ENCODE results near the gene SNX10. TPM values are rescaled to one million over a fixed set of nuclear protein-coding genes. Genes with fewer than 3 reads are reported as not detected.

SNX10 gene
- total RNA-seq, 4 donors from 2014 or later = 1.9 to 6.9 (median 4.0) TPM

DNA sequence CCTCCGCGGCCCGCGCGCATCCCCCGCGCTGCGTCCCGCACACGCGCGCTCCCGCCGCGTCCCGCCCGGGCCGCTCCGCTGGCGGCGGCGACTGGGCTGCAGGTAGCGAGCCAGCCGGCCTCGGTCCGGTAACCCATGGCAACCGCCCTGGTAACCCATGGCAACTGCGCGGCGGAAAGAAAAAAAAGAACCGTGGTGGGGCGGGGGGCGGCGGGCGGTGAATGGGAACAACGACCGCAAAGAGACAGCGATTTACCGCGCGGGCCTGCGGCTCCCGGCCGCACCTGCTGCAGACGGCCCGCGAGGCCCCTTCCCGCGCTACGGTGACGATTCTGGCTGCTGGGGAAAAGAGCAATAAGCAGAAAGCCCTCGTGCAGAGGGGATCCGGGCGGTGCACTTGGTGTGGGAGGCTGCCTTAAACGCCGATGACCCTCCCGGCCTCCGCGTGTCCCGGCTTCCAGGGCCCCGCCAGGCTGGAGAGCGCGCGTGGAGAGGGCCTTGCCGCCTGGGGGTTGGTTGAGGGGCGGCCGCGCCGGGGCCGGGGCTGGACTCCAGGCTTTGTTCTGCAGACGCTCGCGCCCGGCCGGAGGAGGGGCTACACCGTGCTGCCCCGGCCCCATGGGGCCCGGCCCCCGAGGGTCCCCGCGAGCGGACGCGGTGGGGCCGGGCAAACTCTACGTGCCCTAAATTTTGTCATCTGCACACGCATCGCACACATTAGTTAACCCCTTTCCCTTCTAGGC, 84.7 kb downstream of the SNX10 start:
- ATAC-seq = peak; percentile 58
- no peaks in the 10 kb centered on the region for H3K9me3 ChIP-seq
- peak overlapping the region in 3 of 4 donors; percentile 8 to 39 (median 23) for H3K27ac ChIP-seq
- no peak for TF ChIP-seq POLR2A (IDR thresholded peaks at IDR 0.05)
- TF ChIP-seq, protein P1, sequence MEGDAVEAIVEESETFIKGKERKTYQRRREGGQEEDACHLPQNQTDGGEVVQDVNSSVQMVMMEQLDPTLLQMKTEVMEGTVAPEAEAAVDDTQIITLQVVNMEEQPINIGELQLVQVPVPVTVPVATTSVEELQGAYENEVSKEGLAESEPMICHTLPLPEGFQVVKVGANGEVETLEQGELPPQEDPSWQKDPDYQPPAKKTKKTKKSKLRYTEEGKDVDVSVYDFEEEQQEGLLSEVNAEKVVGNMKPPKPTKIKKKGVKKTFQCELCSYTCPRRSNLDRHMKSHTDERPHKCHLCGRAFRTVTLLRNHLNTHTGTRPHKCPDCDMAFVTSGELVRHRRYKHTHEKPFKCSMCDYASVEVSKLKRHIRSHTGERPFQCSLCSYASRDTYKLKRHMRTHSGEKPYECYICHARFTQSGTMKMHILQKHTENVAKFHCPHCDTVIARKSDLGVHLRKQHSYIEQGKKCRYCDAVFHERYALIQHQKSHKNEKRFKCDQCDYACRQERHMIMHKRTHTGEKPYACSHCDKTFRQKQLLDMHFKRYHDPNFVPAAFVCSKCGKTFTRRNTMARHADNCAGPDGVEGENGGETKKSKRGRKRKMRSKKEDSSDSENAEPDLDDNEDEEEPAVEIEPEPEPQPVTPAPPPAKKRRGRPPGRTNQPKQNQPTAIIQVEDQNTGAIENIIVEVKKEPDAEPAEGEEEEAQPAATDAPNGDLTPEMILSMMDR (IDR thresholded peaks at IDR 0.05) = no peak
- no peak for TF ChIP-seq POLR2AphosphoS5 (IDR thresholded peaks at IDR 0.05)
- no peak for TF ChIP-seq EP300 (IDR thresholded peaks at IDR 0.05)
- peaks cover 98% of the 10 kb centered on the region for H3K27me3 ChIP-seq
- peaks cover 0 to 22% (median 6%) of the 10 kb centered on the region in 3 donors for H3K4me1 ChIP-seq
- 5% methylated on average over 21 of the region's 88 CpGs; no CpG with 5 or more reads in 1 of the 2 donors for WGBS, 2 donors (ENCODE audit: low coverage in 1 of 2)
- peak overlapping the region in 1 of 2 donors; percentile 46 for H3K4me3 ChIP-seq
- H3K36me3 ChIP-seq = no peaks in the 10 kb centered on the region

DNA sequence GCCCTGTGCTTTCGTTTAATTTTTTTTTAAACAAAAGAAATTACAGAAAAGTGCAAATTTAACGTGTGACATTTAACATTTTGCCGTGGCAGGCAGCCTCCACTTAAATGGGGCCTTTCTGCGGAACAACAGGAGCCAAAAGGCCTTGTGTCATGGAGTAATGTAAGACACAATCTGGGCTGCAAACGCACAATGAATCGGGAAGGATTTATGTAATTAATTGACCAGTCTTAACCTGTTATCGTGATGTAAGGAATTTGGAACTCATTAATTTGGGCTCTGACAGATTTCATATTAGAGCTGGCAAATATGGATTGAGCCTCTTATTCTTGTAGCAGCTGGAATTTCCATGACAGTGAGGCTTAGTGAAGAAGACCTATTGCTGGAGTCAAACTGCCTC, 86.4 kb downstream of the SNX10 start:
- no peaks in the 10 kb centered on the region for H3K9me3 ChIP-seq
- no peaks in the 10 kb centered on the region for H3K36me3 ChIP-seq
- H3K27me3 ChIP-seq = peaks cover 96% of the 10 kb centered on the region
- WGBS, 2 donors (ENCODE audit: low coverage in 1 of 2) = 73 to 85% methylated on average over 3 to 7 of the region's 7 CpGs
- no peak overlapping the region for H3K4me3 ChIP-seq
- H3K27ac ChIP-seq = no peak overlapping the region
- no peak for ATAC-seq
- H3K4me1 ChIP-seq = peaks cover 0 to 22% (median 6%) of the 10 kb centered on the region in 3 donors
- TF ChIP-seq EP300 (IDR thresholded peaks at IDR 0.05) (no peak), POLR2AphosphoS5 (IDR thresholded peaks at IDR 0.05) (no peak), POLR2A (IDR thresholded peaks at IDR 0.05) (no peak)
- TF ChIP-seq, protein P1 (IDR thresholded peaks at IDR 0.05) = no peak

DNA sequence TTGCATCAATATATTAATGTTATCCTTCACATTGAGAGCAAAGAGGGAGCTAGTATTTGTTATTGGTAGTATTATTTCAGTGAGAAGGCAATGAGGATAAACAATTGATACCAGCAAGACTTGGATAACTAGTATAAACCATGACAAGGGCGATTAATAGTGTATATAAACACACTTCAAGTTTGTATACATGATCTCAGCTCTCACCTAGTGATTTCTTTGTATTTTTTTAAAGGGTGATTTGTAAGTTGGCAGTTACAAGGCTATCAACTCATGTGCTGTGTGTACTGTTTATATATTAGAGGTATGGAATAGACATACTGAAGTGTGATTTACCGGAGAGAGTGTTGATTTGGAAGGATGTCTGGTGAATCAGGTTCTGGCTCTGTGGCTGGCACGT, 88.0 kb downstream of the SNX10 start:
- peaks cover 96% of the 10 kb centered on the region for H3K27me3 ChIP-seq
- 20 to 25% methylated on average over 3 of the region's 3 CpGs for WGBS, 2 donors (ENCODE audit: low coverage in 1 of 2)
- no peak for ATAC-seq
- H3K27ac ChIP-seq = no peak overlapping the region
- H3K4me3 ChIP-seq = no peak overlapping the region
- peaks cover 0 to 22% (median 6%) of the 10 kb centered on the region in 3 donors for H3K4me1 ChIP-seq
- no peak for TF ChIP-seq POLR2A (IDR thresholded peaks at IDR 0.05)
- no peak for TF ChIP-seq POLR2AphosphoS5 (IDR thresholded peaks at IDR 0.05)
- no peak for TF ChIP-seq EP300 (IDR thresholded peaks at IDR 0.05)
- TF ChIP-seq, protein P1 (IDR thresholded peaks at IDR 0.05) = no peak
- no peaks in the 10 kb centered on the region for H3K9me3 ChIP-seq
- H3K36me3 ChIP-seq = no peaks in the 10 kb centered on the region

DNA sequence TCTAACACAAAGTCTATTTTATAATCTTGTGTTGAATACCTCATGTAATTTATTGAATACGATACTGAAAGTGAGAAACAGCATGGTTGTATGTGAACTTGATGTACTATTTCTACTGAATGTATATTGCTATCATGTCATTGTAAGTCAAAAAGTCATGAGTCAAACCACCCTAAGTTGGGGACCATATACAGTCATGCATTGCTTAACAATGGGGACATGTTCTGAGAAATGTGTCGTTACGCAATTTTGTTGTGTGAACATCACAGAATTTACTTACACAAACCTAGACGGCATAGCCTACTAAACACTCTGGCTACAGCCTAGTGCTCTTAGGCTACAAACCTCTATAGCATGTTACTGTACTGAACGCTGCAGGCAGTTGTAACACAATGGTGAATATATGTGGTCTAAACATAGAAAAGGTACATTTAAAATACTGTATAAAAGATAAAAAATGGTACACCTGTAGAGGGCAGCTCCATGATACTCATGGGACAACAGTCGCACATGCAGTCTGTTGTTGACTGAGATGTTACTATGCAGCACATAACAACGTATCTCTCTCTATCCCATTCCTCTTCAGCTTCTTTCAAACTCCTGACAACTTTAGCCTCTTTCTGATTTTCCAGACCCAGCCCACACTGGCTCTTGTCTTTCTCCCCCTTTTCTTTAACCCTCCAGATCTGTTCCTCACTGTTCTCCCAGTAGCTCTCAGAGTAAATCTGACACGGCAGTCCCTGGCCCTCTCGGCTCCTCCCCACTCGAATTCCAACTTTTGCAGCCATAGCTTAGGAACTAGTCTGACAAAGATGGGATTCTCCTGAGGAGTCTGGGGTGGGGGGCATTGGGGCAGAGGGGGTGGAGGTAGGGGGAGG, 90.1 kb downstream of the SNX10 start:
- 82 to 89% methylated on average over 7 to 8 of the region's 10 CpGs for WGBS, 2 donors (ENCODE audit: low coverage in 1 of 2)
- H3K36me3 ChIP-seq = no peaks in the 10 kb centered on the region
- H3K27ac ChIP-seq = no peak overlapping the region
- peaks cover 0 to 11% (median under 1%) of the 10 kb centered on the region in 3 donors for H3K4me1 ChIP-seq
- peaks cover 93% of the 10 kb centered on the region for H3K27me3 ChIP-seq
- no peak overlapping the region for H3K4me3 ChIP-seq
- H3K9me3 ChIP-seq = no peaks in the 10 kb centered on the region
- no peak for ATAC-seq
- no peak for TF ChIP-seq POLR2A (IDR thresholded peaks at IDR 0.05)
- TF ChIP-seq, protein P1 (IDR thresholded peaks at IDR 0.05) = no peak
- no peak for TF ChIP-seq EP300 (IDR thresholded peaks at IDR 0.05)
- no peak for TF ChIP-seq POLR2AphosphoS5 (IDR thresholded peaks at IDR 0.05)
